Pancreas (tissue), 10 donors: ENCODE data around the gene MPPE1. TPM values are rescaled to one million over a fixed set of nuclear protein-coding genes. Genes with fewer than 3 reads are reported as not detected.

Source experiments
- ATAC-seq, 4 donors: fragments of 200-7000 bp; cut with Tn5 transposase; one replicate each; pipeline versions ENCODE4 v1.8.0 to v1.9.1; 2020; ENCODE audit warnings: mild to moderate bottlenecking in 4 of 4, moderate library complexity in 4 of 4
- DNase-seq, 6 donors: peaks; one replicate each; pipeline ENCODE4 v3.0.0-alpha.2; 2020
- FAIRE-seq: peaks from 2 replicates; lab custom pipeline; 2012; peaks lifted over from hg19 to GRCh38; lab: Jason Lieb, UNC
- H3K27ac ChIP-seq, 4 donors: fragments of 200-600 bp; sonication (generic); 1 replicate in 3 of 4; 2 replicates in 1 of 4; pipeline versions ENCODE4 v1.5.0 to v1.8.0; 2020
- H3K27me3 ChIP-seq, 4 donors: fragments of 200-600 bp; one replicate each; pipeline ENCODE4 v1.8.0; 2021
- H3K36me3 ChIP-seq, 3 donors: fragments of 200-600 bp; sonication (generic) in 1 of 3; one replicate each; pipeline versions ENCODE4 v1.5.0 to v1.8.0; 2020 to 2021
- H3K4me1 ChIP-seq, 3 donors: fragments of 200-600 bp; one replicate each; pipeline ENCODE4 v1.8.0; 2021
- H3K4me3 ChIP-seq, 4 donors: fragments of 200-600 bp; sonication (generic) in 2 of 4; one replicate each; pipeline versions ENCODE4 v1.5.0 to v1.8.0; 2020 to 2021
- H3K9me3 ChIP-seq, 4 donors: fragments of 200-600 bp; one replicate each; pipeline ENCODE4 v1.8.0; 2021
- CTCF ChIP-seq, 4 donors: fragments of 200-600 bp; sonication (generic) in 3 of 4; IDR thresholded peaks; one replicate each; pipeline versions ENCODE4 v1.5.0 to v1.8.0; 2021; ENCODE audit warnings: antibody characterized with exemption in 4 of 4
- WGBS, 2 donors: extraction: QIAGEN DNeasy Blood & Tissue Kit; methylation state at CpG; one replicate each; pipeline ENCODE4 v1.1.7; 2013; 5-methylcytosine and 5-hydroxymethylcytosine counted together
- intact Hi-C, 3 donors: fragments of 100-400 bp; cut with DNase I; formaldehyde crosslinking; loops; one replicate each; pipeline versions ENCODE4 v1.11.1 to v1.14.2; 2022
- polyA plus RNA-seq, 2 donors: library from polyadenylated mRNA; stranded (reverse); fragments of 200-250 nt; gene quantifications; one replicate each; pipeline ENCODE4 v1.2.3, GENCODE V29; 2013
- total RNA-seq, 6 donors: library from RNA; stranded (reverse); fragmentation: NEBNext Ultra II Directional in 4 of 6; extraction: Animal tissue kit (Norgen Biotek cat#: 25700) in 4 of 6; gene quantifications; one replicate each; pipeline versions ENCODE4 v1.2.1 to v1.2.4, GENCODE V29; 2021 to 2023
- donor health status: healthy with polysubstance abuse.
- donor health status: DM: no; HTN: no; CAD: no; lungs with moderate emphysema.
- donor health status: DM: no; HTN: no; CAD: no.
- donor health status: control.
- donor health status: control.
- donor health status: Bipolar disorder and iron deficiency.
- donor health status: DM: yes; HTN: yes; CAD: no.
- donor health status: DM: no; HTN: no; CAD: no.
- donor health status: DM: no; HTN: no; CAD: no.
- donor health status: DM: yes; HTN: yes; CAD: no.

MPPE1 gene
- total and polyA plus RNA-seq, 8 donors: 20.7 to 43.2 (median 25.0) TPM

- no peak for TF ChIP-seq CTCF (IDR thresholded peaks at IDR 0.05)
- WGBS, 2 donors: 84 to 88% methylated on average over 6 of the region's 6 CpGs
Measured at GRCh38 chr18:11943551-11943950, 35.4 kb upstream of the MPPE1 start.

GRCh38 chr18:11940956-11941355 is 32.8 kb upstream of the MPPE1 start:
- Histone ChIP-seq H3K36me3 (no peaks in the 10 kb centered on the region), H3K4me1 (no peaks in the 10 kb centered on the region), H3K4me3 (no peak overlapping the region), H3K9me3 (no peaks in the 10 kb centered on the region), H3K27ac (no peak overlapping the region), H3K27me3 (no peaks in the 10 kb centered on the region)
- WGBS, 2 donors: 79% methylated on average over 2 of the region's 2 CpGs
- ATAC-seq (no peak), DNase-seq (no peak), FAIRE-seq (no peak)
- TF ChIP-seq CTCF (IDR thresholded peaks at IDR 0.05): no peak
- intact Hi-C loops: loop anchor here in 2 of 3 donors (5.0 kb wide), 2 partner anchors 51 to 96 kb away; no protein-coding TSS in a partner anchor

More at GRCh38 chr18:11943551-11943950, 35.4 kb upstream of the MPPE1 start:
- Histone ChIP-seq H3K4me3 (no peak overlapping the region), H3K36me3 (no peaks in the 10 kb centered on the region), H3K4me1 (peaks cover 10 to 18% (median 15%) of the 10 kb centered on the region in 3 donors), H3K27ac (no peak overlapping the region), H3K9me3 (no peaks in the 10 kb centered on the region), H3K27me3 (no peaks in the 10 kb centered on the region)
- DNase-seq: no peak
- intact Hi-C loops: loop anchor here in 2 of 3 donors (5.0 kb wide), 2 partner anchors 49 to 94 kb away; no protein-coding TSS in a partner anchor
- no peak for ATAC-seq
- no peak for FAIRE-seq

- FAIRE-seq: peak; percentile 68
- intact Hi-C loops: loop anchor here in 1 of 3 donors (5.0 kb wide), 1 partner anchor 59 kb away; no protein-coding TSS in a partner anchor
- TF ChIP-seq CTCF (IDR thresholded peaks at IDR 0.05): peak; percentile 40 to 72 (median 66)
- Histone ChIP-seq H3K36me3 (no peaks in the 10 kb centered on the region), H3K27me3 (no peaks in the 10 kb centered on the region), H3K27ac (no peak overlapping the region), H3K9me3 (no peaks in the 10 kb centered on the region), H3K4me1 (no peaks in the 10 kb centered on the region), H3K4me3 (no peak overlapping the region)
- peak; percentile 92 to 98 (median 96) for ATAC-seq
- WGBS, 2 donors: 1% methylated on average over 4 of the region's 4 CpGs
- peak; percentile 61 to 90 (median 78) for DNase-seq
Measured at GRCh38 chr18:11937874-11938478, 29.9 kb upstream of the MPPE1 start.

GRCh38 chr18:11932393-11932792 is 24.3 kb upstream of the MPPE1 start:
- Histone ChIP-seq H3K36me3 (no peaks in the 10 kb centered on the region), H3K9me3 (no peaks in the 10 kb centered on the region), H3K27ac (no peak overlapping the region), H3K27me3 (no peaks in the 10 kb centered on the region), H3K4me1 (no peaks in the 10 kb centered on the region), H3K4me3 (no peak overlapping the region)
- intact Hi-C loops: no loop called here
- no peak for ATAC-seq
- TF ChIP-seq CTCF (IDR thresholded peaks at IDR 0.05): no peak
- WGBS, 2 donors: 95 to 96% methylated on average over 14 of the region's 14 CpGs
- DNase-seq: no peak
- FAIRE-seq: no peak

- no peak for ATAC-seq
- no peaks in the 10 kb centered on the region for H3K4me1 ChIP-seq
- H3K36me3 ChIP-seq: no peaks in the 10 kb centered on the region
- no peak for TF ChIP-seq CTCF (IDR thresholded peaks at IDR 0.05)
- no peak for FAIRE-seq
- H3K9me3 ChIP-seq: no peaks in the 10 kb centered on the region
- no peak overlapping the region for H3K4me3 ChIP-seq
- 39 to 47% methylated on average over 1 of the region's 1 CpG for WGBS, 2 donors
- H3K27me3 ChIP-seq: no peaks in the 10 kb centered on the region
- H3K27ac ChIP-seq: no peak overlapping the region
- DNase-seq: no peak
- intact Hi-C loops: loop anchor here in 1 of 3 donors (10.0 kb wide), 1 partner anchor 117 kb away; no protein-coding TSS in a partner anchor
Measured at GRCh38 chr18:11927497-11927896, 19.4 kb upstream of the MPPE1 start.
